HG02798 (cell line): Measurements from ENCODE around the gene LRRC7.

Experiments
- ATAC-seq: cut with Tn5 transposase; IDR thresholded peaks from one replicate; pipeline ENCODE4 v1.9.1; 2021; ENCODE audit warnings: mild to moderate bottlenecking; ENCODE audit not compliant: unreplicated experiment, poor library complexity

Gene LRRC7

GRCh38 chr1:70140343-70140742 lies 572.6 kb downstream of the LRRC7 start:
- ATAC-seq, result no peak

DNA sequence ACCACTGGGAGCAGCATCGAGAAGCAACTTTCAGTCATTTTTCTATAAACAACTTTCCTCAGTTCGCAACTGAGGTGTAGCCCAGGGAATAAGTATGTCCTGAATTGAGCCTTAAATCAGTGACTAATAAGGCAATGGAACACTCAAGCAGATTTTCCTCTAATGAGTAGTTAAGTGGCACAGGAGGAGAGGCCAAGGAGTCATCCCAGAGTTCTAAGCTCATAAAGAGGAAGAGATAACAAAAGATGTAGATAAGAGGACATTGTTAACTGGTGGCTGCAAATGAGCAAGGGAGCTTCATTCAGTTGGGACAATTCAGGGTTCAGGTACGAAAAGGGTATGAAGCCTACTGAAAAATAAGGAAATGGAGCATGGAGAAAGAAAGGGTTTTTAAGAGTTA lies 573.2 kb downstream of the LRRC7 start:
- ATAC-seq, result no peak

- ATAC-seq, result no peak
Observed at GRCh38 chr1:70142075-70142474, 574.4 kb downstream of the LRRC7 start.

GRCh38 chr1:70143048-70143659 lies 575.4 kb downstream of the LRRC7 start:
- no peak for ATAC-seq

DNA sequence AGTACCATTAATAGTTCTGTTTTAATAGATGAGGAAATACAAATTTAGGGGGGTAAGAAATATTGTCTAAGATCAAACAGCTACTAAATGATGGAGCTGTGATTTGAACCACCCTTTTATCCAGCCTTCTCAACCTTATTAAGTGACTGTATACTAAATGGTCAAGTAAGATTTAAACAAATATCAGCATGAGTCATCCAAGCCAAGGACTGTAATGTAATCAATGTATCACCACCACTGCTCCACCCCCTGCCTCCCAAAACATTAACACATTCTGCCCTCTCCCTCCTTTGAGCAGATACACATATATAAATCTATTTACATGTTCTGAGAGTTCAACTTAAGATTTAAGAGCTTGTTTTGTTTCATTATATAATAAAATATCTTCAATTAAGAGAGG lies 578.8 kb downstream of the LRRC7 start:
- ATAC-seq, result no peak

- no peak for ATAC-seq
Observed at GRCh38 chr1:70150444-70150843, 582.7 kb downstream of the LRRC7 start.

DNA sequence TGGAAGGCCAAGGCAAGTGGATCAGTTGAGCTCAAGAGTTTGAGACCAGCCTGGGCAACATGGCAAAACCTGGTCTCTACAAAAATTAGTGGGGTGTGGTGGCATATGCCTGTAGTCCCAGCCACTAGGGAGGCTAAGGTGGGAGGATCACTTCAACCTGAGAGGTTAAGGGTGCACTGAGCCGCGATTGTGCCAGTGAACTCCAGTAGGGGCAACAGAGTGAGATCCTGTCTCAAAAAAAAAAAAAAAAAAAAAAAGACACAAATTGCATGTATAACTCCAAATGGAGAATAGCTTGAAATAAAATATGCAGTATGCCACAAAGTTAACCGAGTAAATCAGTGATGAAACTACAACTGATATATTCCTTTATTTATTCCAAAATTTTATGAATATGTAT lies 586.0 kb downstream of the LRRC7 start:
- no peak for ATAC-seq

GRCh38 chr1:70156529-70157120 lies 588.9 kb downstream of the LRRC7 start:
- ATAC-seq, result no peak

DNA sequence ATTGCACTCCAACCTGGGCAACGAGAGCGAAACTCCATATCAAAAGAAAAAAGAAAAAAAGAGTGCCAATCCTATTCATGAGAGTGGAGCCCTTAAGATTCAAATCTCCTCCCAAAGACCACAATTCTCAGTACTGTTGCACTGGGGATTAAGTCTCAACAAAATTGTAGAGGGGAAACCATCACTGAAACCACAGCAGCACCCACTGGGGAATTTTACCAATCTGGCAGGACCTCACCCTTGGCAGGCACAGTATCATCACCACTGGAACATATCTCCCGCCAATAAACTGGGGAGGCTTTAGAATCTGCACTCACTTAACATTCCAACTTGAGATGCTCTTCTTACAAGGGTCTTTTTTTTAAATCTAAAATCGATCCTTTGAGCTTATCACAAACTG lies 596.6 kb downstream of the LRRC7 start:
- no peak for ATAC-seq

GRCh38 chr1:70168283-70168682 lies 600.6 kb downstream of the LRRC7 start:
- no peak for ATAC-seq

DNA sequence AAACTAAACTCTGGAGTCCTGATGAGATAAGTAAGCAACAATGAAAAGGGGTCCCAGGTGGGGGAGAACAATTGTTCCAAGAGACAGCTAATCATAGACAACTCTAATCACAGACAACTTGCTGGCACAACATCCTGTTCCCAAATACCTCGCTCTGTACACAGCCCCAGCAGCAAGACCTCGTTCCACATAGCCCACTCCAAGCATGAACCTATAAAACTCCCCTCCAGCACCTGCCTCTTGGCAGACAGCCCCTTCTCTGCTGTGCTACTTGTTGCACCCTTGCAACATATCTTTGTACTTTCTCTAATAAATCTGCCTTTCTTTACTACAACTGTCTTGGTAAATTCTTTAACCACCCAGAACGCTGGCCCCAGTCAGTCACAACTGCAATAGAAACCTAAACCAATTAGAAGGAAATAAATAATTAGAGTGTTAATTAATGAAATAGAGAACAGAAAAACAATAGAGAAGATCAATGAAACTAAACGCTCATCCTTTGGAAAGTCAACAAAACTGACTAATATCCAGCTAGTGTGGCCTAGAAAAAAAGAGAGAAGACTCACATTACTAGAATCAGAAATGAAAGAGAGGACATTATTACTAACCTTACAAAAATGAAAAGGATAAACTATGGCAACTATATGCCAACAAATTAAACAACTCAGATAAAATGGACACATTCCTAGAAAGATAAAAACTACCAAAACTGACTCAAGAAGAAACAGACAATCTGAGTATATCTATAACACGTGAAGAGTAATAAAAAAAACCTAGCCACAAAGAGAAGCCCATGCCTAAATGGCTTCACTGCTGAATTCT lies 601.5 kb downstream of the LRRC7 start:
- ATAC-seq, result no peak

DNA sequence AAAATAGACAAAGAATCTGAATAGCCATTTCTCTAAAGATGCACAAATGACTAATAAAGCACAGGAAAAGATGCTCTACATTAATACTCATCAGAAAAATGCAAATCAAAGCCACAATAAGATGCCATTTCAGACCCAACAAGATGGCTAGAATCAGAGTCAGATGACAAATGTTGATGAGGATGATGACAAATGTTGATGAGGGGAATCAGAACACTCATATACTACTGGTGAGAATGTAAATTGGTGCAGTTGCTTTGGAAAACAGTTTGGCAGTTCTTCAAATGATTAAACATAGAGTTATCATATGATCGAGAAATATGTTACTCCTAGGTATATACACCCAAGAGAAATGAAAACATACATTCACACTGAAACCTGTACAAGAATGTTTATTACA lies 603.8 kb downstream of the LRRC7 start:
- no peak for ATAC-seq
